ENCODE data around the gene EFR3B. TPM values are rescaled to one million over a fixed set of nuclear protein-coding genes. Genes with fewer than 3 reads are reported as not detected.

EFR3B gene
- total RNA-seq, 1 experiment from 2014 or later = 7.0 TPM

DNA sequence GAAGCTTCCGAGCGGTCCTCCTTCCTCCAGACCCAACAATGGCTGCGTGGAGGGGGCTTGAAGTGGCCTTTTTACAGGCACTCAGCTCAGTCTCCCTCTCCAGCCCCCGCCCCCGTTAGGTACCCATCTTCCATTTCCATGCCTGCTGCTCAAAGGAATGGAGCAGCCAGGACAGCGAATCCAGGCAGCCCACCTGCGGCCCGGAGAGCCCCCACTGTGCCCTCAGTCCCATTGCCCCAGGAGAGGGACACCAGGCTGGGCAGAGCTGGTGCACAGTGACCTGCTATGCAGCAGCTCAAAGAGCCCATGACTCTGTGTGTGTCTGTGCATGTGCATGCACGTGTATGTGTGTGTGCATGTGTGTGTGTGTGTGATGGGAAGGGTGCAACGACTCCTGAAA is 137.1 kb downstream of the EFR3B start:
- Histone ChIP-seq H3K27ac (ENCODE audit: insufficient read length, low read depth, low read length) (no peak overlapping the region), H2BK12ac (ENCODE audit: insufficient read length, low read depth, low read length) (no peak overlapping the region), H3K23me2 (ENCODE audit: insufficient read length, low read depth, low read length, poor library complexity, severe bottlenecking) (no peaks in the 10 kb centered on the region), H3K4ac (ENCODE audit: low read depth, low read length) (no peak overlapping the region), H3T11ph (ENCODE audit: low read length) (no peak overlapping the region), H3K4me2 (ENCODE audit: insufficient read depth, insufficient read length, low read length) (no peak overlapping the region), H3K9me3 (ENCODE audit: control insufficient read depth, low read depth, low read length) (no peaks in the 10 kb centered on the region), H4K8ac (replicated peaks; ENCODE audit: insufficient read length, low read depth, low read length) (no peak overlapping the region), H3K4me1 (ENCODE audit: insufficient read depth, low read length) (no peaks in the 10 kb centered on the region), H2BK120ac (ENCODE audit: low read depth, low read length, poor library complexity, severe bottlenecking) (no peak overlapping the region), H2AFZ (ENCODE audit: low read length) (no peak overlapping the region), H3K18ac (ENCODE audit: insufficient read length, low read depth, low read length) (no peak overlapping the region), H4K5ac (ENCODE audit: insufficient read length, low read depth, low read length) (no peak overlapping the region), H2BK15ac (ENCODE audit: low read depth, low read length) (no peak overlapping the region), H3K79me1 (ENCODE audit: insufficient read depth, low read depth, low read length, poor library complexity, severe bottlenecking) (no peaks in the 10 kb centered on the region), H4K20me1 (ENCODE audit: control insufficient read depth, insufficient read depth, insufficient read length) (no peaks in the 10 kb centered on the region), H2BK5ac (ENCODE audit: insufficient read length, low read length) (no peak overlapping the region), H4K91ac (ENCODE audit: insufficient read length, low read depth, low read length) (no peak overlapping the region), H3K9ac (ENCODE audit: extremely low read depth, insufficient read length, low read length) (no peak overlapping the region), H3K56ac (ENCODE audit: insufficient read length, low read depth, low read length) (no peak overlapping the region), H2BK20ac (ENCODE audit: low read depth, low read length, poor library complexity, severe bottlenecking) (no peak overlapping the region), H3K27me3 (ENCODE audit: insufficient read depth, low read length) (no peaks in the 10 kb centered on the region), H3K23ac (ENCODE audit: insufficient read length, low read depth, low read length) (no peak overlapping the region), H2AK5ac (ENCODE audit: insufficient read length, low read length) (no peak overlapping the region), H3K14ac (ENCODE audit: insufficient read depth, low read length) (no peak overlapping the region), H3K79me2 (ENCODE audit: insufficient read depth, low read length) (no peaks in the 10 kb centered on the region)
- H3K4me1 Mint-ChIP-seq = peaks cover 10 to 21% of the 10 kb centered on the region in 2 experiments
- H3K27me3 Mint-ChIP-seq (ENCODE audit: low read depth) = peaks cover 17% of the 10 kb centered on the region
- H3K4me3 Mint-ChIP-seq = no peak overlapping the region
- no peak for DNase-seq
- H3K36me3 Mint-ChIP-seq (ENCODE audit: insufficient read depth in 1 of 3, low read depth in 3 of 3) = no peaks in the 10 kb centered on the region; a peak in 1 of 7 replicates
- no peaks in the 10 kb centered on the region for H3K9me3 Mint-ChIP-seq
- H3K27ac Mint-ChIP-seq = no peak overlapping the region
- WGBS (ENCODE audit: extremely low coverage, insufficient read length, low lambda C conversion rate) = no CpG with 5 or more reads among the region's 10 CpGs
- TF ChIP-seq, protein P1, sequence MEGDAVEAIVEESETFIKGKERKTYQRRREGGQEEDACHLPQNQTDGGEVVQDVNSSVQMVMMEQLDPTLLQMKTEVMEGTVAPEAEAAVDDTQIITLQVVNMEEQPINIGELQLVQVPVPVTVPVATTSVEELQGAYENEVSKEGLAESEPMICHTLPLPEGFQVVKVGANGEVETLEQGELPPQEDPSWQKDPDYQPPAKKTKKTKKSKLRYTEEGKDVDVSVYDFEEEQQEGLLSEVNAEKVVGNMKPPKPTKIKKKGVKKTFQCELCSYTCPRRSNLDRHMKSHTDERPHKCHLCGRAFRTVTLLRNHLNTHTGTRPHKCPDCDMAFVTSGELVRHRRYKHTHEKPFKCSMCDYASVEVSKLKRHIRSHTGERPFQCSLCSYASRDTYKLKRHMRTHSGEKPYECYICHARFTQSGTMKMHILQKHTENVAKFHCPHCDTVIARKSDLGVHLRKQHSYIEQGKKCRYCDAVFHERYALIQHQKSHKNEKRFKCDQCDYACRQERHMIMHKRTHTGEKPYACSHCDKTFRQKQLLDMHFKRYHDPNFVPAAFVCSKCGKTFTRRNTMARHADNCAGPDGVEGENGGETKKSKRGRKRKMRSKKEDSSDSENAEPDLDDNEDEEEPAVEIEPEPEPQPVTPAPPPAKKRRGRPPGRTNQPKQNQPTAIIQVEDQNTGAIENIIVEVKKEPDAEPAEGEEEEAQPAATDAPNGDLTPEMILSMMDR (conservative IDR thresholded peaks at IDR 0.05) = no peak
